SU-DHL-6 (cell line): ENCODE data around the gene VAPB.

Experiments
- CTCF ChIP-seq: fragments of 200-600 bp; sonication (generic); IDR thresholded peaks from one replicate; pipeline ENCODE4 v1.5.1; 2017; ENCODE audit warnings: antibody characterized with exemption, mild to moderate bottlenecking, low read length, moderate library complexity; ENCODE audit not compliant: insufficient read depth, poor library complexity, severe bottlenecking
- EZH2phosphoT487 ChIP-seq: fragments of 200-600 bp; sonication (generic), shearing (Covaris generic); conservative IDR thresholded peaks from 2 replicates; pipeline ENCODE4 v1.6.1; 2018; ENCODE audit warnings: mild to moderate bottlenecking, antibody characterized with exemption, low read length, moderate library complexity, mixed read lengths

- TF ChIP-seq CTCF (no peak), EZH2phosphoT487 (no peak)
Measured at GRCh38 chr20:58452667-58453255, 63.7 kb downstream of the VAPB start.
